Mucosa of rectum (tissue), 2 donors: ENCODE measurements around the gene PRKCA.

Experiments
- H3K27ac ChIP-seq, 2 donors: one replicate each; pipeline ENCODE4 v1.7.0; 2013; ENCODE audit warnings: inconsistent platforms in 2 of 2, low read depth in 2 of 2, low read length in 2 of 2
- H3K27me3 ChIP-seq, 2 donors: one replicate each; pipeline ENCODE4 v1.7.0; 2013; ENCODE audit warnings: low read length in 2 of 2; ENCODE audit not compliant: control insufficient read depth in 2 of 2, insufficient read depth in 2 of 2
- H3K36me3 ChIP-seq, 2 donors: one replicate each; pipeline ENCODE4 v1.7.0; 2013; ENCODE audit warnings: low read length in 2 of 2; ENCODE audit not compliant: control insufficient read depth in 2 of 2, insufficient read depth in 2 of 2
- H3K4me1 ChIP-seq, 2 donors: one replicate each; pipeline ENCODE4 v1.7.0; 2013; ENCODE audit warnings: low read length in 2 of 2, mild to moderate bottlenecking in 1 of 2; ENCODE audit not compliant: control insufficient read depth in 2 of 2, insufficient read depth in 2 of 2
- H3K4me3 ChIP-seq, 2 donors: one replicate each; pipeline ENCODE4 v1.7.0; 2013; ENCODE audit warnings: low read length in 2 of 2
- H3K9ac ChIP-seq, 2 donors: one replicate each; pipeline ENCODE4 v1.7.0; 2013; ENCODE audit warnings: low read length in 2 of 2, low read depth in 1 of 2, mild to moderate bottlenecking in 1 of 2
- H3K9me3 ChIP-seq, 2 donors: one replicate each; pipeline ENCODE4 v1.7.0; 2013; ENCODE audit warnings: low read length in 2 of 2; ENCODE audit not compliant: control insufficient read depth in 2 of 2
- donor health status: healthy.
- donor health status: Normal muscosa, but diverticular disease.

The PRKCA gene

GRCh38 chr17:66466840-66467367 lies 164.5 kb downstream of the PRKCA start:
- Histone ChIP-seq H3K9ac (no peak overlapping the region), H3K36me3 (no peaks in the 10 kb centered on the region), H3K9me3 (no peaks in the 10 kb centered on the region), H3K27me3 (no peaks in the 10 kb centered on the region), H3K4me1 (peaks cover 11 to 24% of the 10 kb centered on the region in 2 donors), H3K4me3 (no peak overlapping the region), H3K27ac (no peak overlapping the region)

GRCh38 chr17:66467766-66468165 lies 165.4 kb downstream of the PRKCA start:
- no peaks in the 10 kb centered on the region for H3K36me3 ChIP-seq
- H3K9ac ChIP-seq = no peak overlapping the region
- no peaks in the 10 kb centered on the region for H3K27me3 ChIP-seq
- no peaks in the 10 kb centered on the region for H3K9me3 ChIP-seq
- H3K4me1 ChIP-seq = peaks cover 11 to 16% of the 10 kb centered on the region in 2 donors
- H3K27ac ChIP-seq = no peak overlapping the region
- no peak overlapping the region for H3K4me3 ChIP-seq

DNA sequence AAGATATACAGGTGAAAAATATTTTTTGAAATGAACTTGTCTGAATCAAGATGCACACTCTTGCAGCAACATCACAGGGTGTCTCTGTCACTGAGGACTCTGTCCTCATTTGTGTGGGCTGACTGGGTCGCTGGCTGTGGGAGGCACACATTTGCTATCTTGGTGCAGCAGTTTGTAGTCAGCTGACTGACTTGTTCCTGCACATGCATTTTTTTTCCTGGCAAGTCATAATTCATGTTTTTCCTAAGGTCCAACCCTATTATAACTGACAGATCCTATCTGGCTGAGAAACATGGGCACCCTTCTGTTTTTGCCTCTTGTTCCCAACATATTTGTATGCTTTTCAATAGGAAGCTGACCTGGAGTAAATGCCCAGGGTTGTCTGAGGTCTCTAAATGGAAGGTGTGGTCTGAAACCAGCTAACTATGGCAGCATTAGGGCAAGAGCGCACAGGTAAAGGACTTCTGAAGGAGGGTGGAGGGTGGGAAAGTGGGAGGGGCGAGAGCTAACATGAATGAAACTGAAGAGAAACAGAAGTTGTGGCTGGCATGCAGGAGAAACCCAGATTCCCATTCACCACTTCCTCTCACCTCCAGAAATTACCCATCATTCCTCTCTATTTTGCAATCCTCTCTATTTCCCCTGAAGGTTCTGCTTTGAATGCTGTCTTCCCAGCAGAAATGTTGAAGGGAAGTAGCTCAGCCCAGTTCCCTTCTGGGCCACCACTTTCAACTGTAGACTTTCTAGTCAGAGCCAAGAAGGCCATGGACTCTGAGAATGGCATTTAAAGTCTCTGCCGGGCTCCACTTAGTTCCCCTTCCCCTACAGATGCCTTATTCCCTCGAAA lies 166.1 kb downstream of the PRKCA start:
- Histone ChIP-seq H3K4me3 (no peak overlapping the region), H3K27me3 (no peaks in the 10 kb centered on the region), H3K36me3 (no peaks in the 10 kb centered on the region), H3K27ac (no peak overlapping the region), H3K4me1 (peaks cover 11 to 13% of the 10 kb centered on the region in 2 donors), H3K9ac (no peak overlapping the region), H3K9me3 (no peaks in the 10 kb centered on the region)

- H3K4me3 ChIP-seq = no peak overlapping the region
- H3K4me1 ChIP-seq = peaks cover 11 to 13% of the 10 kb centered on the region in 2 donors
- H3K36me3 ChIP-seq = no peaks in the 10 kb centered on the region
- H3K9me3 ChIP-seq = no peaks in the 10 kb centered on the region
- no peak overlapping the region for H3K9ac ChIP-seq
- no peak overlapping the region for H3K27ac ChIP-seq
- H3K27me3 ChIP-seq = no peaks in the 10 kb centered on the region
Measured at GRCh38 chr17:66469088-66469442, 166.7 kb downstream of the PRKCA start.

DNA sequence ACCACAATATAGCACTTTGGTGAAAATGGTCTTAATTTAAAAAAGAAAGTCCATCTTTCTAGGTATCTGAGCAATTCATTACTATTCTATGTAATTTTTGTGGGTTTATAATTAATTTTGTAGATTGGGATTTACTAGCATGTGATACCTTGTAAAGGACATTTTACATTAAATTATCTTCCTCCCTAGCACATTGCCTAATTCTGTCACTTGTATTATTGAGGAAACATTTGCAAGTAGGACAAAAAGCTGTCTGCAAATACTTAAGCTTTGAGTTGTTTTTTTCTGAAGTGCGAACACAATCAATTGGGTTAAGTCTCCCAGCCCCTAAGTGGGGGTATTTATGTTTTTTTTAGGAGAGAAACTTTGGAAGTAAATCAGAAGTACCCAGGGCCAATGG lies 167.0 kb downstream of the PRKCA start:
- Histone ChIP-seq H3K36me3 (no peaks in the 10 kb centered on the region), H3K4me3 (no peak overlapping the region)

DNA sequence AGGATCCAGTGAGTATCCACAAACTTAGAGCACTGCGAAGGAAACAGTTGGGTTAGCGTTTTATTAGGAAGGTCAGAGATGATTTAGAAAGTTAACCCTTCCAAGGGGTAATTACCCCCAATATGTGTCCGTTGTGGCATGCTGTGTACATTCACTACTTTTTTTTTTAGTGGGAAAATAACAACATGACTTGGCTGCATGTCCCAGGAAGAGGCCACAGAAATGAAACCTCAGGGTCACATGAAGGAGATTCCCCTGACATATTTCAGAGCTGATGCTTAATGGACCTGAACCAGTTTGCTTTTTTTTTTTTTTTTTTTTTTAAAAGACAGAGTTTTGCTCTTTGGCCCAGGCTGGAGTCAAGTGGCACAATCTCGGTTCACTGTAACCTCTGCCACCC lies 167.5 kb downstream of the PRKCA start:
- no peaks in the 10 kb centered on the region for H3K36me3 ChIP-seq
- no peak overlapping the region for H3K9ac ChIP-seq
- no peak overlapping the region for H3K4me3 ChIP-seq
- H3K4me1 ChIP-seq = peaks cover 11 to 13% of the 10 kb centered on the region in 2 donors
- H3K27ac ChIP-seq = no peak overlapping the region
- no peaks in the 10 kb centered on the region for H3K9me3 ChIP-seq
- no peaks in the 10 kb centered on the region for H3K27me3 ChIP-seq

More for the DNA sequence above, 167.0 kb downstream of the PRKCA start:
- Histone ChIP-seq H3K27ac (no peak overlapping the region), H3K9ac (no peak overlapping the region), H3K9me3 (no peaks in the 10 kb centered on the region), H3K4me1 (peaks cover 11 to 13% of the 10 kb centered on the region in 2 donors), H3K27me3 (no peaks in the 10 kb centered on the region)

GRCh38 chr17:66472123-66472522 lies 169.7 kb downstream of the PRKCA start:
- no peaks in the 10 kb centered on the region for H3K9me3 ChIP-seq
- no peak overlapping the region for H3K4me3 ChIP-seq
- no peaks in the 10 kb centered on the region for H3K36me3 ChIP-seq
- no peak overlapping the region for H3K27ac ChIP-seq
- peaks cover 9 to 11% of the 10 kb centered on the region in 2 donors for H3K4me1 ChIP-seq
- H3K9ac ChIP-seq = no peak overlapping the region
- H3K27me3 ChIP-seq = no peaks in the 10 kb centered on the region

GRCh38 chr17:66474258-66474657 lies 171.8 kb downstream of the PRKCA start:
- no peaks in the 10 kb centered on the region for H3K9me3 ChIP-seq
- no peaks in the 10 kb centered on the region for H3K4me1 ChIP-seq
- no peak overlapping the region for H3K9ac ChIP-seq
- no peak overlapping the region for H3K4me3 ChIP-seq
- H3K27ac ChIP-seq = no peak overlapping the region
- H3K27me3 ChIP-seq = no peaks in the 10 kb centered on the region
- no peaks in the 10 kb centered on the region for H3K36me3 ChIP-seq

DNA sequence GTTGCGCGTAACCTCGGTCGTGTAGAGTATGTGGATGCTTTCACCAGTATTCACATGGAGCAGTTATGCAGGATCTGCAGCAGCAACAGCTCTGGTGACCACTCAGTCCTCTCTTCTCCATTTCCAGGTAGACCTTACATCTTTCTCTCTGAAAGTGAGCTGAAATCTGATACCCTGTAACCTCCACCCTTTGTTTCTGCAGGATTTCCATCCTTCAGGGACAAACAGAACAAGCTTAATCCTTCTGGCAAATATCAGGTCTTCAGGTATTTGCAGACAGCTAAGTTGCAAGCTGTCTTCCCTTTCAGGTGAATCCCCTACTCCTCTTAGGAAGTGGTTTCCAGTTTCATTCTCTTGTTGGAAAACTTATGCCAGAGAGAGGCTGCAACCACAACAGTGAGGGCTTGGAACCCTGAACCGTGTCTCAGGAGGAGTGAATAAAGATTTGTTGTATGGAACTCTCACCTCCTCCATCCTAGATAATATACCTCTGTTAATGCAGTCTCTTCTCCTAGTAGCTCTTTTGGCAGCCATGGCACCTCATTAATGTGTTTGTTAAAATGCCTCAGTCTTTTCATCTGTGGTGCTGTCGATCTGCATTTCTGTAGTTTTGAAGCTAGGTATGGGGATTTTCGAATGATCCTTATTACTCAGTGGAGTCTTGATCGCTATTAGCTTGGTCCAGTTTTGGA lies 172.5 kb downstream of the PRKCA start:
- Histone ChIP-seq H3K27me3 (no peaks in the 10 kb centered on the region), H3K27ac (no peak overlapping the region), H3K9me3 (no peaks in the 10 kb centered on the region), H3K4me1 (no peaks in the 10 kb centered on the region), H3K4me3 (no peak overlapping the region), H3K36me3 (no peaks in the 10 kb centered on the region), H3K9ac (no peak overlapping the region)

DNA sequence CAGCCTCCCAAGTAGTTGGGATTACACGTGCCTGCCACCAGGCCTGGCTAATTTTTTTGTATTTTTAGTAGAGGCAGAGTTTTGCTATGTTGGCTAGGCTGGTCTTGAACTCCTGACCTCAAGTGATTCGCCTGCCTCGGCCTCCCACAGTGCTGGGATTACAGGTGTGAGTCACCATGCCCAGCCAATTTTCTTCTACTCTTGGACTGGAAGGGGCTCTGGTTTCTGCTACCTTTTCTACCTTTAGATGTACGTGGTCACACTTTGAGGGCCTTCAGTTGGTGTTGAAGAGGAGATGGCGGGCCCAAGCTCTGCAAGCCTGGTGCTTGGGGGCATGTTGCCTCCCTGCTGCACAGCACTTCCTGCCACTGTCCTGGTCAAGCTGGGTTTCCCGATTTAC lies 173.6 kb downstream of the PRKCA start:
- no peaks in the 10 kb centered on the region for H3K36me3 ChIP-seq
- no peak overlapping the region for H3K27ac ChIP-seq
- H3K9ac ChIP-seq = no peak overlapping the region
- no peaks in the 10 kb centered on the region for H3K27me3 ChIP-seq
- no peaks in the 10 kb centered on the region for H3K9me3 ChIP-seq
- no peaks in the 10 kb centered on the region for H3K4me1 ChIP-seq
- no peak overlapping the region for H3K4me3 ChIP-seq
